Ishikawa (cell line): ENCODE data around the gene KLHL3.
A peak's percentile ranks its signal among the peaks of the same experiment; 100 is the strongest.

ENCODE experiments used
- CEBPB ChIP-seq: IDR thresholded peaks from 2 replicates; pipeline ENCODE4 v1.6.1; 2012
- CREB1 ChIP-seq: IDR thresholded peaks from 2 replicates; pipeline ENCODE4 v1.6.1; 2012; ENCODE audit warnings: low read depth
- EGR1 ChIP-seq: IDR thresholded peaks from 2 replicates; pipeline ENCODE4 v1.6.1; 2012
- FOXM1 ChIP-seq: IDR thresholded peaks from 2 replicates; pipeline ENCODE4 v1.6.1; 2012; ENCODE audit warnings: low read depth, borderline replicate concordance
- RAD21 ChIP-seq: IDR thresholded peaks from 2 replicates; pipeline ENCODE4 v1.6.1; 2012; ENCODE audit warnings: low read depth
- TF ChIP-seq, protein P1 (sequence below): IDR thresholded peaks from 2 replicates; pipeline ENCODE4 v1.6.1; 2012

DNA sequence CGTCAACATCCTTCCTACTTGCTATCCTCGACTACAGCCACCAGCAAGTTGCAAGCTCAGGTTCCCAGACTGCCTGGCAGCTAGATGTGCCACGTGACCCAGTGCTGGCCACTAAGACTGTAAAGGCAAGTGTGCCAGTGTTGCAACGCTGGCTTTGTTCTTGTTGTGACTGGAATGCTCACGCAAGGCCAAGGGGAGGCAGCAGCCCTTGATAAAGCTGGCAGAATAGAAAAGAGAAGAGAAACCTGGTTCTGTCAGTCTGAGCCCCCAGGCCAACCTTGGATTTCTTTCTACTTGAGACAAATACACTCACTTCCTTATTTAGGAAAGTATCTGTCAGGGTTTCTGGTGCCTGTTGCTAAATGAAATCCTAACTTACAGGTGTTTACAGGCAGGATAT, 113.0 kb downstream of the KLHL3 start:
- TF ChIP-seq CEBPB, result no peak
- no peak for TF ChIP-seq RAD21
- TF ChIP-seq CREB1, result no peak
- TF ChIP-seq, protein P1, sequence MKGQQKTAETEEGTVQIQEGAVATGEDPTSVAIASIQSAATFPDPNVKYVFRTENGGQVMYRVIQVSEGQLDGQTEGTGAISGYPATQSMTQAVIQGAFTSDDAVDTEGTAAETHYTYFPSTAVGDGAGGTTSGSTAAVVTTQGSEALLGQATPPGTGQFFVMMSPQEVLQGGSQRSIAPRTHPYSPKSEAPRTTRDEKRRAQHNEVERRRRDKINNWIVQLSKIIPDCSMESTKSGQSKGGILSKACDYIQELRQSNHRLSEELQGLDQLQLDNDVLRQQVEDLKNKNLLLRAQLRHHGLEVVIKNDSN, result peak; percentile 91
- no peak for TF ChIP-seq EGR1
- TF ChIP-seq FOXM1, result no peak
